ENCODE data around the gene ARMC7.

Gene ARMC7

GRCh38 chr17:75105126-75106080 lies 4.4 kb upstream of the ARMC7 start:
- no peaks in the 10 kb centered on the region for H3K36me3 ChIP-seq (replicated peaks; ENCODE audit: insufficient read depth, low read length)
- H3K27ac ChIP-seq (ENCODE audit: low read length), result no peak overlapping the region
- TF ChIP-seq EZH2 (optimal IDR thresholded peaks at IDR 0.05; ENCODE audit: low read depth, low read length), result no peak
- peak; percentile 74 for TF ChIP-seq CTCF (IDR thresholded peaks at IDR 0.05; ENCODE audit: low read length)
- TF ChIP-seq EZH2phosphoT487 (IDR thresholded peaks at IDR 0.05; ENCODE audit: low read length), result no peak
- H3K9me3 ChIP-seq (replicated peaks; ENCODE audit: insufficient read depth, low read length), result no peaks in the 10 kb centered on the region
- H4K20me1 ChIP-seq (ENCODE audit: insufficient read depth, low read length), result no peaks in the 10 kb centered on the region
- no peak overlapping the region for H3K4me3 ChIP-seq (ENCODE audit: low read length)
- H3K9ac ChIP-seq (ENCODE audit: low read length), result no peak overlapping the region
- H3K4me2 ChIP-seq (ENCODE audit: low read depth, low read length), result no peak overlapping the region
- no peaks in the 10 kb centered on the region for H3F3A ChIP-seq (ENCODE audit: insufficient read depth, low read length)
- no peaks in the 10 kb centered on the region; the same call in 1 of the 2 replicates for H3K27me3 ChIP-seq (replicated peaks; ENCODE audit: insufficient read depth, low read length)
- DNase-seq, result peak; percentile 59
- no peaks in the 10 kb centered on the region for H3K9me2 ChIP-seq (replicated peaks; ENCODE audit: insufficient read depth, low read length)
- peaks cover 2% of the 10 kb centered on the region for H3K79me2 ChIP-seq (ENCODE audit: low read length)
- no peak overlapping the region for H2AFZ ChIP-seq (ENCODE audit: low read length)
- peaks cover 4% of the 10 kb centered on the region; the same call in 1 of the 2 replicates for H3K4me1 ChIP-seq (ENCODE audit: low read length)

- Histone ChIP-seq H2AFZ (ENCODE audit: low read length) (no peak overlapping the region), H3K9me3 (replicated peaks; ENCODE audit: insufficient read depth, low read length) (no peaks in the 10 kb centered on the region), H3F3A (ENCODE audit: insufficient read depth, low read length) (no peaks in the 10 kb centered on the region), H3K27me3 (replicated peaks; ENCODE audit: insufficient read depth, low read length) (no peaks in the 10 kb centered on the region), H3K27ac (ENCODE audit: low read length) (no peak overlapping the region), H3K9ac (ENCODE audit: low read length) (no peak overlapping the region), H3K4me2 (ENCODE audit: low read depth, low read length) (no peak overlapping the region), H3K4me1 (ENCODE audit: low read length) (peaks cover 4% of the 10 kb centered on the region; the same call in 1 of the 2 replicates), H3K36me3 (replicated peaks; ENCODE audit: insufficient read depth, low read length) (no peaks in the 10 kb centered on the region), H3K9me2 (replicated peaks; ENCODE audit: insufficient read depth, low read length) (no peaks in the 10 kb centered on the region), H4K20me1 (ENCODE audit: insufficient read depth, low read length) (no peaks in the 10 kb centered on the region), H3K4me3 (ENCODE audit: low read length) (no peak overlapping the region), H3K79me2 (ENCODE audit: low read length) (peaks cover 5% of the 10 kb centered on the region)
- DNase-seq, result no peak
- TF ChIP-seq EZH2phosphoT487 (IDR thresholded peaks at IDR 0.05; ENCODE audit: low read length) (no peak), CTCF (IDR thresholded peaks at IDR 0.05; ENCODE audit: low read length) (no peak), EZH2 (optimal IDR thresholded peaks at IDR 0.05; ENCODE audit: low read depth, low read length) (no peak)
Measured at GRCh38 chr17:75108193-75108592, 1.6 kb upstream of the ARMC7 start.

GRCh38 chr17:75109046-75109406 lies 743 bp upstream of the ARMC7 start:
- TF ChIP-seq EZH2phosphoT487 (IDR thresholded peaks at IDR 0.05; ENCODE audit: low read length), result no peak
- no peak for TF ChIP-seq EZH2 (optimal IDR thresholded peaks at IDR 0.05; ENCODE audit: low read depth, low read length)
- TF ChIP-seq CTCF (IDR thresholded peaks at IDR 0.05; ENCODE audit: low read length), result no peak
- peak overlapping the region; percentile 72; the same call in 1 of the 2 replicates for H3K9ac ChIP-seq (ENCODE audit: low read length)
- peak overlapping the region; percentile 75 for H3K4me3 ChIP-seq (ENCODE audit: low read length)
- no peaks in the 10 kb centered on the region for H3K9me3 ChIP-seq (replicated peaks; ENCODE audit: insufficient read depth, low read length)
- DNase-seq, result no peak
- peak overlapping the region; percentile 99 for H3K4me2 ChIP-seq (ENCODE audit: low read depth, low read length)
- H3K4me1 ChIP-seq (ENCODE audit: low read length), result peaks cover 9% of the 10 kb centered on the region
- no peaks in the 10 kb centered on the region for H3K27me3 ChIP-seq (replicated peaks; ENCODE audit: insufficient read depth, low read length)
- no peaks in the 10 kb centered on the region for H3K9me2 ChIP-seq (replicated peaks; ENCODE audit: insufficient read depth, low read length)
- H3K27ac ChIP-seq (ENCODE audit: low read length), result no peak overlapping the region
- H3F3A ChIP-seq (ENCODE audit: insufficient read depth, low read length), result no peaks in the 10 kb centered on the region
- no peaks in the 10 kb centered on the region for H4K20me1 ChIP-seq (ENCODE audit: insufficient read depth, low read length)
- peaks cover 5% of the 10 kb centered on the region for H3K79me2 ChIP-seq (ENCODE audit: low read length)
- H2AFZ ChIP-seq (ENCODE audit: low read length), result peak overlapping the region; percentile 98
- no peaks in the 10 kb centered on the region for H3K36me3 ChIP-seq (replicated peaks; ENCODE audit: insufficient read depth, low read length)
